ENCODE results near the gene UFSP1. TPM values are rescaled to one million over a fixed set of nuclear protein-coding genes. Genes with fewer than 3 reads are reported as not detected.
"Not testable (repeated sequence)": the region's sequence is repeated elsewhere in the genome, so short reads cannot be mapped to it uniquely, and the experiment has no call there.

The UFSP1 gene
- 2.1 TPM for total RNA-seq
- long read RNA-seq, partial matches to known transcripts = 0 of 3 reads
- long read RNA-seq, other reads (novel, unspliced or antisense) = 0 of 3 reads

GRCh38 chr7:100888988-100889750 is at the start of gene UFSP1:
TSS of gene UFSP1 (minus strand) at chr7:100889715. CDS start at chr7:100889271, 444 bp downstream.
- intact Hi-C loops (cut with DNase I) = no loop called here
- no peak for DNase-seq (ENCODE audit: low spot score)

GRCh38 chr7:100936167-100936566 is 46.7 kb upstream of the UFSP1 start:
- intact Hi-C loops (cut with DNase I); DNase-seq (ENCODE audit: low spot score): not testable (repeated sequence)

- DNase-seq (ENCODE audit: low spot score); intact Hi-C loops (cut with DNase I): not testable (repeated sequence)
Measured at GRCh38 chr7:100935381-100935780, 45.9 kb upstream of the UFSP1 start.

- intact Hi-C loops (cut with DNase I) = no loop called here
- DNase-seq (ENCODE audit: low spot score) = no peak
Measured at GRCh38 chr7:100933734-100934133, 44.2 kb upstream of the UFSP1 start.

GRCh38 chr7:100929808-100930174 is 40.3 kb upstream of the UFSP1 start:
- intact Hi-C loops (cut with DNase I) = no loop called here
- no peak for DNase-seq (ENCODE audit: low spot score)

- DNase-seq (ENCODE audit: low spot score); intact Hi-C loops (cut with DNase I): not testable (repeated sequence)
Measured at GRCh38 chr7:100923616-100924015, 34.1 kb upstream of the UFSP1 start.

GRCh38 chr7:100921039-100921438 is 31.5 kb upstream of the UFSP1 start:
- no peak for DNase-seq (ENCODE audit: low spot score)
- intact Hi-C loops (cut with DNase I) = no loop called here

- DNase-seq (ENCODE audit: low spot score); intact Hi-C loops (cut with DNase I): not testable (repeated sequence)
Measured at GRCh38 chr7:100919779-100920437, 30.4 kb upstream of the UFSP1 start.

GRCh38 chr7:100919335-100919734 is 29.8 kb upstream of the UFSP1 start:
- intact Hi-C loops (cut with DNase I); DNase-seq (ENCODE audit: low spot score): not testable (repeated sequence)

GRCh38 chr7:100914879-100915447 is 25.4 kb upstream of the UFSP1 start:
- DNase-seq (ENCODE audit: low spot score) = no peak
- intact Hi-C loops (cut with DNase I) = no loop called here

GRCh38 chr7:100914208-100914878 is 24.8 kb upstream of the UFSP1 start:
- no peak for DNase-seq (ENCODE audit: low spot score)
- intact Hi-C loops (cut with DNase I) = no loop called here

GRCh38 chr7:100911484-100911883 is 22.0 kb upstream of the UFSP1 start:
- intact Hi-C loops (cut with DNase I) = no loop called here
- DNase-seq (ENCODE audit: low spot score) = no peak

- intact Hi-C loops (cut with DNase I); DNase-seq (ENCODE audit: low spot score): not testable (repeated sequence)
Measured at GRCh38 chr7:100910443-100910842, 20.9 kb upstream of the UFSP1 start.

- DNase-seq (ENCODE audit: low spot score) = no peak
- intact Hi-C loops (cut with DNase I) = no loop called here
Measured at GRCh38 chr7:100908512-100908911, 19.0 kb upstream of the UFSP1 start.

GRCh38 chr7:100902638-100903037 is 13.1 kb upstream of the UFSP1 start:
- intact Hi-C loops (cut with DNase I) = no loop called here
- DNase-seq (ENCODE audit: low spot score) = no peak

- intact Hi-C loops (cut with DNase I) = no loop called here
- no peak for DNase-seq (ENCODE audit: low spot score)
Measured at GRCh38 chr7:100901921-100902332, 12.4 kb upstream of the UFSP1 start.

GRCh38 chr7:100900978-100901377 is 11.5 kb upstream of the UFSP1 start:
- intact Hi-C loops (cut with DNase I) = no loop called here
- no peak for DNase-seq (ENCODE audit: low spot score)

- intact Hi-C loops (cut with DNase I) = loop anchor here (5.0 to 10.0 kb wide), 2 partner anchors 178 to 265 kb away; partner anchors contain the start of gene VGF
- DNase-seq (ENCODE audit: low spot score) = no peak
Measured at GRCh38 chr7:100899432-100899831, 9.9 kb upstream of the UFSP1 start.

GRCh38 chr7:100897772-100898454 is 8.4 kb upstream of the UFSP1 start:
- intact Hi-C loops (cut with DNase I) = loop anchor here (1.0 to 10.0 kb wide), 3 partner anchors 161 to 267 kb away; partner anchors contain the start of gene VGF
- DNase-seq (ENCODE audit: low spot score) = no peak

Data from cardiac septum (tissue), 1 donor.